MCF 10A (cell line): ENCODE measurements around the gene NAALADL2. TPM values are rescaled to one million over a fixed set of nuclear protein-coding genes. Genes with fewer than 3 reads are reported as not detected.

Experiments used
- BruUV-seq: library from RNA; stranded (reverse); fragments of 400-500 nt; replicated peaks from 2 replicates; lab custom pipeline; 2021; lab: Mats Ljungman, UMichigan
- CTCF ChIA-PET: fragments of 300-600 bp; sonication (Branson Sonifier 250); formaldehyde crosslinking; extraction: SDS; loops from one replicate; lab custom pipeline; 2021; ENCODE audit warnings: antibody characterized with exemption, inconsistent platforms; lab: Yijun Ruan, JAX
- POLR2A ChIA-PET: fragments of 300-600, 350-650 bp; sonication (Branson Sonifier 250); formaldehyde crosslinking; extraction: SDS; loops from one replicate; lab custom pipeline; 2020; ENCODE audit warnings: antibody characterized with exemption, inconsistent platforms; lab: Yijun Ruan, JAX
- DNase-seq: peaks from one replicate; pipeline ENCODE4 v3.0.0-alpha.2; 2018; ENCODE audit not compliant: unreplicated experiment
- H3K27ac Mint-ChIP-seq: one replicate; pipeline ENCODE4 v1.8.0; 2022; ENCODE audit warnings: mild to moderate bottlenecking, low read depth, mixed read lengths; ENCODE audit not compliant: unreplicated experiment
- H3K27me3 Mint-ChIP-seq: one replicate; pipeline ENCODE4 v1.8.0; 2022; ENCODE audit warnings: mixed read lengths; ENCODE audit not compliant: insufficient read depth, unreplicated experiment
- H3K36me3 Mint-ChIP-seq: one replicate; pipeline ENCODE4 v1.8.0; 2022; ENCODE audit warnings: mild to moderate bottlenecking, moderate library complexity, mixed read lengths; ENCODE audit not compliant: insufficient read depth, unreplicated experiment
- H3K4me1 Mint-ChIP-seq: one replicate; pipeline ENCODE4 v1.8.0; 2022; ENCODE audit warnings: mixed read lengths; ENCODE audit not compliant: insufficient read depth, unreplicated experiment
- H3K4me3 Mint-ChIP-seq: one replicate; pipeline ENCODE4 v1.8.0; 2022; ENCODE audit warnings: mild to moderate bottlenecking, moderate library complexity, mixed read lengths; ENCODE audit not compliant: unreplicated experiment
- H3K9me3 Mint-ChIP-seq: one replicate; pipeline ENCODE4 v1.8.0; 2022; ENCODE audit warnings: mixed read lengths; ENCODE audit not compliant: unreplicated experiment
- CTCF ChIP-seq: fragments of 200-600 bp; IDR thresholded peaks from one replicate; pipeline ENCODE4 v1.8.0; 2022; ENCODE audit warnings: antibody characterized with exemption, mild to moderate bottlenecking; ENCODE audit not compliant: unreplicated experiment
- intact Hi-C: fragments of 100-400 bp; cut with micrococcal nuclease; formaldehyde crosslinking; loops from 2 replicates; pipeline ENCODE4 v1.14.1; 2022
- total RNA-seq: library from RNA; stranded (reverse); gene quantifications from 2 replicates; pipeline ENCODE4 v1.2.3, GENCODE V29; 2022

Gene NAALADL2
- total RNA-seq, 1 experiment from 2014 or later: 4.2 TPM

GRCh38 chr3:175279457-175279856 is 420.3 kb downstream of the NAALADL2 start:
- H3K4me1 Mint-ChIP-seq: no peaks in the 10 kb centered on the region
- H3K36me3 Mint-ChIP-seq: no peaks in the 10 kb centered on the region
- no peak overlapping the region for H3K27ac Mint-ChIP-seq
- ChIA-PET CTCF (no interaction called here), POLR2A (no interaction called here)
- no peak overlapping the region for H3K4me3 Mint-ChIP-seq
- intact Hi-C loops: no loop called here
- DNase-seq: no peak
- no TSS peak for BruUV-seq
- TF ChIP-seq CTCF: no peak
- no peaks in the 10 kb centered on the region for H3K9me3 Mint-ChIP-seq
- H3K27me3 Mint-ChIP-seq: no peaks in the 10 kb centered on the region

- Mint-ChIP-seq H3K4me1 (no peaks in the 10 kb centered on the region), H3K27ac (no peak overlapping the region), H3K9me3 (no peaks in the 10 kb centered on the region), H3K36me3 (no peaks in the 10 kb centered on the region), H3K27me3 (no peaks in the 10 kb centered on the region), H3K4me3 (no peak overlapping the region)
- ChIA-PET CTCF (no interaction called here), POLR2A (no interaction called here)
- intact Hi-C loops: no loop called here
- no peak for DNase-seq
- no peak for TF ChIP-seq CTCF
- no TSS peak for BruUV-seq
Measured at GRCh38 chr3:175279911-175280310, 420.8 kb downstream of the NAALADL2 start.

GRCh38 chr3:175287361-175287963 is 428.3 kb downstream of the NAALADL2 start:
- intact Hi-C loops: no loop called here
- no peaks in the 10 kb centered on the region for H3K36me3 Mint-ChIP-seq
- H3K4me1 Mint-ChIP-seq: no peaks in the 10 kb centered on the region
- DNase-seq: no peak
- no peak for TF ChIP-seq CTCF
- no peaks in the 10 kb centered on the region for H3K9me3 Mint-ChIP-seq
- BruUV-seq: no TSS peak
- no peak overlapping the region for H3K4me3 Mint-ChIP-seq
- ChIA-PET CTCF (interaction anchor here (1.5 kb wide), 1 partner anchor 12 kb away, joined by 4 read pairs; no protein-coding TSS in a partner anchor), POLR2A (no interaction called here)
- H3K27me3 Mint-ChIP-seq: no peaks in the 10 kb centered on the region
- no peak overlapping the region for H3K27ac Mint-ChIP-seq

- no peaks in the 10 kb centered on the region for H3K4me1 Mint-ChIP-seq
- ChIA-PET POLR2A (no interaction called here), CTCF (no interaction called here)
- H3K27ac Mint-ChIP-seq: no peak overlapping the region
- no peaks in the 10 kb centered on the region for H3K36me3 Mint-ChIP-seq
- no peak overlapping the region for H3K4me3 Mint-ChIP-seq
- no peak for TF ChIP-seq CTCF
- intact Hi-C loops: no loop called here
- H3K9me3 Mint-ChIP-seq: no peaks in the 10 kb centered on the region
- no peaks in the 10 kb centered on the region for H3K27me3 Mint-ChIP-seq
- no TSS peak for BruUV-seq
- DNase-seq: no peak
Measured at GRCh38 chr3:175288621-175289020, 429.5 kb downstream of the NAALADL2 start.
